HepG2 (cell line): ENCODE data around the gene C19orf44. TPM values are rescaled to one million over a fixed set of nuclear protein-coding genes. Genes with fewer than 3 reads are reported as not detected.

Experiments used
- ATAC-seq: fragments of 200-7000 bp; cut with Tn5 transposase; 3 replicates; pipeline ENCODE4 v1.9.1; 2020; ENCODE audit warnings: mild to moderate bottlenecking, moderate library complexity
- Bru-seq: library from RNA; stranded (reverse); fragments of 400-500 nt; gene quantifications from one replicate; lab custom pipeline; 2021; lab: Mats Ljungman, UMichigan
- BruChase-seq, 2 experiments: library from RNA; stranded (reverse); fragments of 400-500 nt; gene quantifications; one replicate each; lab custom pipeline; 2021; lab: Mats Ljungman, UMichigan
- BruUV-seq: library from RNA; stranded (reverse); fragments of 400-500 nt; replicated peaks from 2 replicates; lab custom pipeline; 2021; lab: Mats Ljungman, UMichigan
- CTCF ChIA-PET: fragments of 300-600 bp; formaldehyde crosslinking; extraction: SDS; loops from one replicate; lab custom pipeline; 2021; ENCODE audit warnings: low total read pairs, inconsistent platforms, low intra/inter-chr PET ratio; lab: Yijun Ruan, JAX
- POLR2A ChIA-PET: fragments of 350-600 bp; sonication (Branson Sonifier 250); formaldehyde crosslinking; loops from one replicate; lab custom pipeline; 2020; ENCODE audit warnings: antibody characterized with exemption, inconsistent platforms; lab: Yijun Ruan, JAX
- DNase-seq: peaks from one replicate; pipeline ENCODE4 v3.0.0-alpha.2; 2015; ENCODE audit warnings: low spot score
- FAIRE-seq: peaks from 3 replicates; lab custom pipeline; 2011; peaks lifted over from hg19 to GRCh38; lab: Jason Lieb, UNC
- H2AFZ ChIP-seq: one replicate; pipeline ENCODE4 v1.6.1; 2011; ENCODE audit warnings: low read length, inconsistent platforms
- H3K27ac ChIP-seq: fragments of 300-600 bp; 3 replicates; pipeline ENCODE4 v1.8.0; 2011; ENCODE audit warnings: mixed run types, mild to moderate bottlenecking, mixed read lengths, low read length, inconsistent platforms; ENCODE audit not compliant: insufficient read depth; ENCODE audit errors: extremely low read length
- H3K27me3 ChIP-seq, 2 experiments: fragments of 200-600 bp in 1 of 2; 2 replicates in 1 of 2; 3 replicates in 1 of 2; pipeline versions ENCODE4 v1.6.0 to v1.8.0; 2011; ENCODE audit warnings: low read length in 2 of 2, mild to moderate bottlenecking in 2 of 2, moderate library complexity in 2 of 2, inconsistent platforms in 1 of 2; ENCODE audit not compliant: insufficient read depth in 2 of 2, control insufficient read depth in 1 of 2
- H3K36me3 ChIP-seq, 2 experiments: fragments of 200-600 bp in 1 of 2; replicated peaks in 1 of 2; 2 replicates in 1 of 2; 3 replicates in 1 of 2; pipeline versions ENCODE4 v1.5.1 to v1.8.0; 2011; ENCODE audit warnings: low read length in 2 of 2, inconsistent platforms in 1 of 2; ENCODE audit not compliant: insufficient read depth in 2 of 2, control insufficient read depth in 1 of 2
- H3K4me1 ChIP-seq: 2 replicates; pipeline ENCODE4 v1.5.1; 2012; ENCODE audit warnings: low read length, inconsistent platforms; ENCODE audit not compliant: insufficient read depth
- H3K4me2 ChIP-seq: 2 replicates; pipeline ENCODE4 v1.6.0; 2011; ENCODE audit warnings: low read depth, low read length, inconsistent platforms
- H3K4me3 ChIP-seq, 3 experiments: fragments of 200-600 bp in 1 of 3; sonication (generic), shearing (Covaris generic) in 1 of 3; replicated peaks in 1 of 3; 2 replicates each; pipeline ENCODE4 v1.5.1; 2011 to 2016; ENCODE audit warnings: low read length in 3 of 3, inconsistent platforms in 2 of 3, low read depth in 2 of 3, mild to moderate bottlenecking in 2 of 3, control low read depth in 1 of 3, mixed read lengths in 1 of 3; ENCODE audit not compliant: insufficient read depth in 1 of 3
- H3K79me2 ChIP-seq: one replicate; pipeline ENCODE4 v1.6.1; 2011; ENCODE audit warnings: low read length, inconsistent platforms; ENCODE audit not compliant: insufficient read depth
- H3K9ac ChIP-seq: 2 replicates; pipeline ENCODE4 v1.6.0; 2011; ENCODE audit warnings: mild to moderate bottlenecking, low read depth, low read length, inconsistent platforms; ENCODE audit not compliant: insufficient read depth
- H3K9me3 ChIP-seq: 2 replicates; pipeline ENCODE4 v1.5.1; 2012; ENCODE audit warnings: mild to moderate bottlenecking, low read length
- H4K20me1 ChIP-seq: 2 replicates; pipeline ENCODE4 v1.6.0; 2011; ENCODE audit warnings: inconsistent platforms, mild to moderate bottlenecking, low read length, moderate library complexity; ENCODE audit not compliant: insufficient read depth
- ATF7 ChIP-seq, 2 experiments: fragments of 450-650 bp in 1 of 2; sonication (generic) in 1 of 2; formaldehyde crosslinking in 1 of 2; IDR thresholded peaks; 2 replicates each; pipeline versions ENCODE4 v1.4.0 to v1.6.1; 2016 to 2020; ENCODE audit warnings: antibody characterized with exemption in 1 of 2, mild to moderate bottlenecking in 1 of 2, missing genetic modification reagents in 1 of 2
- CHCHD3 ChIP-seq: sonication (generic); formaldehyde crosslinking; IDR thresholded peaks from 2 replicates; pipeline ENCODE4 v1.8.0; 2022; ENCODE audit warnings: mild to moderate bottlenecking, missing genetic modification reagents, moderate library complexity
- IRF9 ChIP-seq: sonication (generic); formaldehyde crosslinking; IDR thresholded peaks from 2 replicates; pipeline ENCODE4 v1.8.0; 2022; ENCODE audit warnings: missing genetic modification reagents, mild to moderate bottlenecking, borderline replicate concordance
- KLF13 ChIP-seq: sonication (generic); formaldehyde crosslinking; IDR thresholded peaks from 2 replicates; pipeline ENCODE4 v1.4.0; 2020; ENCODE audit warnings: mild to moderate bottlenecking, missing genetic modification reagents
- REXO4 ChIP-seq: sonication (generic); formaldehyde crosslinking; IDR thresholded peaks from 2 replicates; pipeline ENCODE4 v1.8.0; 2022; ENCODE audit warnings: missing genetic modification reagents, mild to moderate bottlenecking, borderline replicate concordance
- TBP ChIP-seq: sonication (generic); formaldehyde crosslinking; IDR thresholded peaks from 2 replicates; pipeline ENCODE4 v1.5.0; 2020; ENCODE audit warnings: missing genetic modification reagents
- ZFX ChIP-seq: sonication (generic); formaldehyde crosslinking; IDR thresholded peaks from 2 replicates; pipeline ENCODE4 v1.4.0; 2020; ENCODE audit warnings: mild to moderate bottlenecking, low read depth, missing genetic modification reagents, moderate library complexity
- ZNF263 ChIP-seq: sonication (generic); formaldehyde crosslinking; IDR thresholded peaks from 2 replicates; pipeline ENCODE4 v1.4.0; 2020; ENCODE audit warnings: missing genetic modification reagents
- ZNF382 ChIP-seq: sonication (generic); formaldehyde crosslinking; IDR thresholded peaks from 2 replicates; pipeline ENCODE4 v1.5.0; 2020; ENCODE audit warnings: missing genetic modification reagents, mild to moderate bottlenecking, borderline replicate concordance
- ZNF451 ChIP-seq: sonication (generic); formaldehyde crosslinking; IDR thresholded peaks from 2 replicates; pipeline ENCODE4 v1.5.0; 2020; ENCODE audit warnings: mild to moderate bottlenecking, missing genetic modification reagents
- ZNF713 ChIP-seq: sonication (generic); formaldehyde crosslinking; IDR thresholded peaks from 2 replicates; pipeline ENCODE4 v1.4.0; 2020; ENCODE audit warnings: mild to moderate bottlenecking, missing genetic modification reagents
- ZNF775 ChIP-seq: sonication (generic); formaldehyde crosslinking; IDR thresholded peaks from 2 replicates; pipeline ENCODE4 v1.4.0; 2020; ENCODE audit warnings: missing genetic modification reagents, mild to moderate bottlenecking, moderate library complexity, borderline replicate concordance
- ZSCAN9 ChIP-seq: IDR thresholded peaks from 2 replicates; pipeline ENCODE4 v1.6.1; 2016; ENCODE audit warnings: borderline replicate concordance
- WGBS: methylation state at CpG from one replicate; pipeline ENCODE4 v1.1.6; 2017; ENCODE audit warnings: low lambda C conversion rate; 5-methylcytosine and 5-hydroxymethylcytosine counted together
- in situ Hi-C: cut with HindIII; loops from 2 replicates; pipeline ENCODE4 v1.10.0; 2017; ENCODE audit warnings: low pct_unique_long_range_greater_than_20kb; ENCODE audit not compliant: extremely low pct_ligation_motif_present
- intact Hi-C: fragments of 100-400 bp; cut with micrococcal nuclease; formaldehyde crosslinking; loops from one replicate; pipeline ENCODE4 v1.10.0; 2022; ENCODE audit not compliant: unreplicated experiment
- long read RNA-seq, 2 experiments: library from RNA in 1 of 2; library from polyadenylated mRNA in 1 of 2; stranded (forward) in 1 of 2; unstranded in 1 of 2; transcript quantifications; one replicate each; pipeline ENCODE4 v2.0.0, GENCODE V29; 2019 to 2022
- polyA minus RNA-seq, 3 experiments: library from RNA; depleted of rRNA, polyadenylated mRNA; stranded (reverse); fragments of >200 nt; gene quantifications; 2 replicates each; pipeline ENCODE4 v1.2.3, GENCODE V29; 2011; ENCODE audit warnings: low replicate concordance in 1 of 3
- polyA plus RNA-seq, 8 experiments: library from polyadenylated mRNA; depleted of rRNA in 3 of 8; stranded (reverse) in 7 of 8; unstranded in 1 of 8; fragments of >200 nt; fragmentation: Illumina TruSeq in 4 of 8; extraction: Trizol in 4 of 8; gene quantifications; 2 replicates each; pipeline versions ENCODE4 v1.2.1 to v1.2.3, GENCODE V29; 2011 to 2016; ENCODE audit warnings: low read depth in 4 of 8, missing spikeins in 1 of 8, mixed read lengths in 1 of 8; ENCODE audit not compliant: insufficient read depth in 1 of 8
- total RNA-seq, 5 experiments: library from RNA; depleted of rRNA; stranded (reverse); fragments of >200 nt; fragmentation: Illumina TruSeq; extraction: Trizol; gene quantifications; 2 replicates each; pipeline ENCODE4 v1.2.3, GENCODE V29; 2016; ENCODE audit warnings: low read depth in 1 of 5

The C19orf44 gene
- total RNA-seq (2016; rRNA removed; fragmentation: Illumina TruSeq; extraction: Trizol): 3.6 and 4.3 TPM in 2 replicates
- total RNA-seq (2016; cell fraction: cytosol; rRNA removed; fragmentation: Illumina TruSeq; extraction: Trizol; ENCODE audit: low read depth): 2.6 and 3.0 TPM in 2 replicates
- total RNA-seq (2016; cell fraction: insoluble cytoplasmic fraction; rRNA removed; fragmentation: Illumina TruSeq; extraction: Trizol): 2.7 and 3.1 TPM in 2 replicates
- total RNA-seq (2016; cell fraction: membrane; rRNA removed; fragmentation: Illumina TruSeq; extraction: Trizol): 1.9 and 2.2 TPM in 2 replicates
- 4.6 and 4.8 TPM in 2 replicates for total RNA-seq (2016; cell fraction: nucleus; rRNA removed; fragmentation: Illumina TruSeq; extraction: Trizol)
- 3.2 and 4.1 TPM in 2 replicates for polyA plus RNA-seq (2011; rRNA removed)
- 3.3 and 3.5 TPM in 2 replicates for polyA plus RNA-seq (2011; cell fraction: cytosol; rRNA removed)
- polyA plus RNA-seq (2011; cell fraction: nucleus; rRNA removed): 10.6 and 11.2 TPM in 2 replicates
- polyA plus RNA-seq (2012): 3.4 and 5.4 TPM in 2 replicates
- 0.60 and 0.90 TPM in 2 replicates for polyA plus RNA-seq (2016; cell fraction: cytosol; fragmentation: Illumina TruSeq; extraction: Trizol; ENCODE audit: low read depth)
- polyA plus RNA-seq (2016; cell fraction: insoluble cytoplasmic fraction; fragmentation: Illumina TruSeq; extraction: Trizol; ENCODE audit: low read depth): 3.6 and 4.3 TPM in 2 replicates
- polyA plus RNA-seq (2016; cell fraction: membrane; fragmentation: Illumina TruSeq; extraction: Trizol; ENCODE audit: low read depth): 1.5 TPM in 2 replicates
- polyA plus RNA-seq (2016; cell fraction: nucleus; fragmentation: Illumina TruSeq; extraction: Trizol; ENCODE audit: insufficient read depth, low read depth): 10.2 and 12.1 TPM in 2 replicates
- polyA minus RNA-seq (2011; rRNA and poly(A)+ RNA removed; ENCODE audit: low replicate concordance): 2.9 and 3.4 TPM in 2 replicates
- polyA minus RNA-seq (2011; cell fraction: cytosol; rRNA and poly(A)+ RNA removed): 2.4 and 4.4 TPM in 2 replicates
- polyA minus RNA-seq (2011; cell fraction: nucleus; rRNA and poly(A)+ RNA removed): 6.7 and 8.1 TPM in 2 replicates
- Bru-seq, nascent RNA: percentile 44 among the genes with signal in this experiment
- BruChase-seq, experiment 1, labeled RNA remaining after a 6-hour chase: percentile 47 among the genes with signal in this experiment
- BruChase-seq, experiment 2, labeled RNA remaining after a 2-hour chase: percentile 47 among the genes with signal in this experiment
- long read RNA-seq, experiment 1, partial matches to known transcripts: 1 of 6 reads
- long read RNA-seq, experiment 1, other reads (novel, unspliced or antisense): 3 of 6 reads
- long read RNA-seq, experiment 2, partial matches to known transcripts: 5 of 9 reads
- long read RNA-seq, experiment 2, other reads (novel, unspliced or antisense): 4 of 9 reads

GRCh38 chr19:16495982-16496612 is at the start of gene C19orf44, which contains the start of gene CALR3:
TSS of gene C19orf44 (plus strand) at chr19:16496394. CDS start at chr19:16500793, 4,399 bp downstream.
TSS of gene CALR3 (minus strand) at chr19:16496167. CDS start at chr19:16496129, 38 bp downstream.
- no TSS peak for BruUV-seq
- peaks cover 69% of the 10 kb centered on the region for H3K4me1 ChIP-seq
- peak; percentile 96 for ATAC-seq
- H2AFZ ChIP-seq: no peak within 1 kb of the TSS
- H4K20me1 ChIP-seq: no peaks in the 10 kb centered on the region
- FAIRE-seq: peak; percentile 56
- no peaks in the 10 kb centered on the region for H3K27me3 ChIP-seq
- H3K36me3 ChIP-seq: peaks cover 3 to 6% of the 10 kb centered on the region in 2 experiments; a peak in 3 of 5 replicates
- H3K9me3 ChIP-seq: no peaks in the 10 kb centered on the region
- peak within 1 kb of the TSS; percentile 79 to 86 (median 84) for H3K4me3 ChIP-seq
- 55% methylated on average over 4 of the region's 52 CpGs for WGBS
- H3K9ac ChIP-seq: peak within 1 kb of the TSS; percentile 67
- intact Hi-C loops: loop anchor here (2.0 to 10.0 kb wide), 2 partner anchors 31 to 51 kb away; no protein-coding TSS in a partner anchor
- DNase-seq: peak; percentile 96
- ChIA-PET CTCF (no interaction called here), POLR2A (interaction anchor here (0.6 to 1.5 kb wide), 10 partner anchors 25 to 164 kb away, joined by 3 to 10 read pairs (median 3); partner anchors contain the start of gene SMIM7)
- peak within 1 kb of the TSS; percentile 85 for H3K27ac ChIP-seq
- H3K4me2 ChIP-seq: peak within 1 kb of the TSS; percentile 86
- H3K79me2 ChIP-seq: peaks cover 19% of the 10 kb centered on the region
- in situ Hi-C loops: no loop called here
- no peak for TF ChIP-seq CHCHD3
- no peak for TF ChIP-seq ZNF775
- peak; percentile 76 for TF ChIP-seq ZNF451
- TF ChIP-seq REXO4: no peak
- no peak for TF ChIP-seq ZNF713 (CRISPR knock-in tag)
- TF ChIP-seq ZFX (CRISPR knock-in tag): peak; percentile 80
- peak; percentile 48; the same call in 1 of the 2 replicates for TF ChIP-seq KLF13 (CRISPR knock-in tag)
- peak; percentile 37; the same call in 1 of the 2 replicates for TF ChIP-seq ZSCAN9 (CRISPR knock-in tag)
- no peak for TF ChIP-seq ZNF382 (CRISPR knock-in tag)
- TF ChIP-seq TBP (CRISPR knock-in tag): peak; percentile 70; the same call in 1 of the 2 replicates
- TF ChIP-seq IRF9: peak; percentile 41; the same call in 1 of the 2 replicates
- no peak for TF ChIP-seq ATF7 (IDR thresholded peaks at IDR 0.05)
- 0 out of 2 replicates have a peak, but pooled peaks have one; percentile 39 for TF ChIP-seq ATF7 (CRISPR knock-in tag; IDR thresholded peaks at IDR 0.05)
- TF ChIP-seq ZNF263 (CRISPR knock-in tag): no peak
